Subcutaneous adipose tissue (tissue), 4 donors: ENCODE results near the gene BMP6. TPM values are rescaled to one million over a fixed set of nuclear protein-coding genes. Genes with fewer than 3 reads are reported as not detected.

Experiments
- CTCF ChIP-seq: fragments of 450-650 bp; IDR thresholded peaks from one replicate; pipeline ENCODE4 v1.5.1; 2016; ENCODE audit warnings: low read depth, mild to moderate bottlenecking, control low read depth, antibody characterized with exemption, moderate library complexity
- total RNA-seq, 4 donors: library from RNA; depleted of rRNA; stranded (reverse); fragments of >200 nt; gene quantifications; one replicate each; pipeline ENCODE4 v1.1.0, GENCODE V29; 2016

BMP6 gene
- total RNA-seq, 4 donors from 2014 or later, result 4.6 to 43.0 (median 11.7) TPM

GRCh38 chr6:7787137-7787608, 61.3 kb downstream of the BMP6 start:
- TF ChIP-seq CTCF, result no peak

- no peak for TF ChIP-seq CTCF
These were observed 61.8 kb downstream of the BMP6 start for GRCh38 chr6:7787731-7788130.

GRCh38 chr6:7794509-7794908, 68.6 kb downstream of the BMP6 start:
- TF ChIP-seq CTCF, result no peak

- TF ChIP-seq CTCF, result no peak
These were observed 71.5 kb downstream of the BMP6 start for GRCh38 chr6:7797386-7797785.

- no peak for TF ChIP-seq CTCF
These were observed 72.9 kb downstream of the BMP6 start for GRCh38 chr6:7798751-7799150.

- no peak for TF ChIP-seq CTCF
These were observed 76.8 kb downstream of the BMP6 start for GRCh38 chr6:7802662-7803061.

- no peak for TF ChIP-seq CTCF
These were observed 77.3 kb downstream of the BMP6 start for GRCh38 chr6:7803214-7803613.
